WERI-Rb-1 (cell line): ENCODE measurements around the gene RIPOR3.

ENCODE experiments used
- DNase-seq: peaks from one replicate; pipeline ENCODE4 v3.0.0-alpha.2; 2020
- H3K27ac ChIP-seq: fragments of 250-450 bp; sonication (Bioruptor Pico); 2 replicates; pipeline ENCODE4 v1.5.1; 2020; ENCODE audit warnings: mild to moderate bottlenecking, moderate library complexity
- H3K27me3 ChIP-seq: fragments of 250-450 bp; sonication (Bioruptor Pico); 2 replicates; pipeline ENCODE4 v1.5.1; 2021; ENCODE audit warnings: mild to moderate bottlenecking, low read depth, moderate library complexity; ENCODE audit not compliant: insufficient read depth, severe bottlenecking
- H3K36me3 ChIP-seq: fragments of 250-450 bp; sonication (Bioruptor Pico); 2 replicates; pipeline ENCODE4 v1.5.1; 2020; ENCODE audit warnings: mild to moderate bottlenecking, moderate library complexity
- H3K4me3 ChIP-seq: 2 replicates; pipeline ENCODE4 v1.5.1; 2011; ENCODE audit warnings: low read depth, mild to moderate bottlenecking, control low read depth, low read length
- H3K9me3 ChIP-seq: fragments of 250-450 bp; sonication (Bioruptor Pico); 2 replicates; pipeline ENCODE4 v1.5.1; 2021; ENCODE audit warnings: mild to moderate bottlenecking, moderate library complexity; ENCODE audit not compliant: severe bottlenecking
- TF ChIP-seq, protein P1 (sequence below): IDR thresholded peaks from 2 replicates; pipeline ENCODE4 v1.5.1; 2011; ENCODE audit warnings: low read depth, mild to moderate bottlenecking, control low read depth, inconsistent platforms, low read length

RIPOR3 gene

DNA sequence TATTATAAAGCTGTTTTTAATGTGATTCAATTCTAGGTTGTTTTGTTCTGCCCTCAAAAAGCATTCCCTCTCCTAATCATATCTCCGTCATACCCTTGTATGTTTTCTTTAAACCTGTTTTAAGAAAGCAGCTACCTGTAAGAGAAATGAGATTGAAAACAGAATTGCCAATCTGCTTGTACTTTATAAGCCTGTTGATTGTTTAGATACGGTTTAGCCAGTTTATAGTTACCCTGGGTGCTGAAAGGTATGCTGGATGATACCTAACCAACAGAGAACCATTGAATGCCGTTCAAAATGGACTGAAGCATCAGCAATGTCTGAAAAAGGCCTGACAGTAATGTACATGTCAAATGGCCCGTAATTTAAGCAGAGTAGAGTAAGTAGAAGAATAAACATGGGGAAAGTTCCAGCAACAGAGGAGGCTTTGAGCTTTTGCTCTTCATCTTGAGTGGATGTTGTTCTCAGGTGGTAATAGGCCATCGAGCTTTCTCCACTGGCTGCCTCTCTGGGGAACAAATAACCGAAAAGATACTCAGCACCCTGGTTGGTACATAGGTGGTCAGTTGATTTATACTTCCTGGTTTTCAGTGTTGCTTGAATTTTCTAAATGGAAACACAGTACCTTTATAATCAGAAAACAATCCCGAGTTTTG is 153.7 kb downstream of the RIPOR3 start:
- TF ChIP-seq, protein P1, sequence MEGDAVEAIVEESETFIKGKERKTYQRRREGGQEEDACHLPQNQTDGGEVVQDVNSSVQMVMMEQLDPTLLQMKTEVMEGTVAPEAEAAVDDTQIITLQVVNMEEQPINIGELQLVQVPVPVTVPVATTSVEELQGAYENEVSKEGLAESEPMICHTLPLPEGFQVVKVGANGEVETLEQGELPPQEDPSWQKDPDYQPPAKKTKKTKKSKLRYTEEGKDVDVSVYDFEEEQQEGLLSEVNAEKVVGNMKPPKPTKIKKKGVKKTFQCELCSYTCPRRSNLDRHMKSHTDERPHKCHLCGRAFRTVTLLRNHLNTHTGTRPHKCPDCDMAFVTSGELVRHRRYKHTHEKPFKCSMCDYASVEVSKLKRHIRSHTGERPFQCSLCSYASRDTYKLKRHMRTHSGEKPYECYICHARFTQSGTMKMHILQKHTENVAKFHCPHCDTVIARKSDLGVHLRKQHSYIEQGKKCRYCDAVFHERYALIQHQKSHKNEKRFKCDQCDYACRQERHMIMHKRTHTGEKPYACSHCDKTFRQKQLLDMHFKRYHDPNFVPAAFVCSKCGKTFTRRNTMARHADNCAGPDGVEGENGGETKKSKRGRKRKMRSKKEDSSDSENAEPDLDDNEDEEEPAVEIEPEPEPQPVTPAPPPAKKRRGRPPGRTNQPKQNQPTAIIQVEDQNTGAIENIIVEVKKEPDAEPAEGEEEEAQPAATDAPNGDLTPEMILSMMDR: no peak
- no peak for DNase-seq
- Histone ChIP-seq H3K36me3 (no peaks in the 10 kb centered on the region), H3K9me3 (no peaks in the 10 kb centered on the region), H3K4me3 (no peak overlapping the region), H3K27me3 (no peaks in the 10 kb centered on the region), H3K27ac (no peak overlapping the region)

- H3K4me3 ChIP-seq: no peak overlapping the region
- no peaks in the 10 kb centered on the region for H3K9me3 ChIP-seq
- no peaks in the 10 kb centered on the region for H3K27me3 ChIP-seq
- H3K27ac ChIP-seq: no peak overlapping the region
- no peaks in the 10 kb centered on the region for H3K36me3 ChIP-seq
- peak; percentile 21 for DNase-seq
- TF ChIP-seq, protein P1: no peak
These were observed 155.0 kb downstream of the RIPOR3 start for GRCh38 chr20:50536333-50536732.
